Measurements from ENCODE around the gene OR1M1.
A peak's percentile ranks its signal among the peaks of the same experiment; 100 is the strongest.

Gene OR1M1

GRCh38 chr19:9075064-9075949, 11.6 kb upstream of the OR1M1 start:
- no peak for DNase-seq

- no peak for DNase-seq
Measured at GRCh38 chr19:9076901-9077300, 10.0 kb upstream of the OR1M1 start.

- DNase-seq, result no peak
Measured at GRCh38 chr19:9078651-9079050, 8.2 kb upstream of the OR1M1 start.

- no peak for DNase-seq
Measured at GRCh38 chr19:9107375-9107774, 20.5 kb downstream of the OR1M1 start, which contains the start of gene OR7G2. OR7G2 (minus strand) TSS chr19:9107475; CDS start chr19:9103243, 4,232 bp downstream.

- DNase-seq, result no peak
Measured at GRCh38 chr19:9109959-9110358, 23.1 kb downstream of the OR1M1 start.

- no peak for DNase-seq
Measured at GRCh38 chr19:9115307-9115813, 28.5 kb downstream of the OR1M1 start, which contains the start of gene OR7G1. OR7G1 (minus strand) TSS chr19:9115763; CDS start chr19:9115763, 0 bp downstream.

GRCh38 chr19:9116547-9116946, 29.7 kb downstream of the OR1M1 start:
- DNase-seq, result no peak

- DNase-seq, result no peak
Measured at GRCh38 chr19:9126900-9127405, 40.1 kb downstream of the OR1M1 start, which contains the start of gene OR7G3. OR7G3 (minus strand) TSS chr19:9126950; CDS start chr19:9126950, 0 bp downstream.

- no peak for DNase-seq
Measured at GRCh38 chr19:9128171-9128570, 41.3 kb downstream of the OR1M1 start.

GRCh38 chr19:9130965-9131364, 44.1 kb downstream of the OR1M1 start:
- no peak for DNase-seq

- no peak for DNase-seq
Measured at GRCh38 chr19:9132422-9132821, 45.6 kb downstream of the OR1M1 start.

- DNase-seq, result no peak
Measured at GRCh38 chr19:9139609-9140158, 52.8 kb downstream of the OR1M1 start.

GRCh38 chr19:9140159-9140874, 53.5 kb downstream of the OR1M1 start, which contains the start of gene ZNF317:
ZNF317 (plus strand) TSS chr19:9140397; CDS start chr19:9156017, 15,620 bp downstream.
- DNase-seq, result peak; percentile 83

GRCh38 chr19:9144920-9145319, 58.1 kb downstream of the OR1M1 start:
- no peak for DNase-seq
